Measurements from ENCODE around the gene TDRD12.

The TDRD12 gene

DNA sequence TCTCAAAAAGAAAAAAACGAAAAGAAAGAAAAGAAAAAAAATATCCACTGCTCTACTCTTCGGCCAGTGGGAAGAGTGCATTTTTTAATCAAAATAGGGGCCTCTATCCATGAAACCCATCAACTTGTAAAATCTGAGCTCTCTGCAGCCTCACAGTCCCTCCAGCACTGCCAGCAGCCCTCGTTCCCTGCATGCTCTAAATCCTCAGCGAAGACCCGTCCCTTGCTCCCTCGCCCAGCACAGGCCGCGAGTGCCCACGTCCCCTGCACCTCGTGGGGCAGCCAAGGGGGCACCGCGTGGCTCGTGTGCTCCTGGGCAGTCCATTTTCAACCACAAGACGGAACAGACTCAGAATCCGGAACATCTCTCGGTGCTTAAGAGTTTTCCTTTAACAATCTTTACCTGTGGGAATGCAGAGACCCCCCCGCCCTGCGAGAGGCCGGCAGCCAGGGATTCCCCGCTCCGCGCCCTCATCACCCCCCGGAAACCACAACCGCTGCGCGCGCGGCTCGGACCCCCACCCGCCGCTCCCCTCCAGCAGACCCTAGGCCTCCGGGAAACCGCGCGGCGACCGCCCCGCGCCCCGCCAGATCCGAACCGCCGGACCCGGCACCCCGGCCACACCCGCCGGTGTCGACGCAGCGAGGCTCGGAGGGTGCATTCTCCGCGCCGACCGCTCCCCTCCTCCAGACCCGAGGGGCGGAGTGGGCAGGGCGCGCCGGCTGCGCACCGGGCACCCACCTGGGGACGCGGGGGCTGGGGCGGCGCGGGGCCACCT is 45.2 kb upstream of the TDRD12 start:
- Histone ChIP-seq H3K4me3 (ENCODE audit: low read length) (peak overlapping the region; percentile 95), H3K4me1 (ENCODE audit: low read length) (peaks cover 8% of the 10 kb centered on the region), H3K79me2 (ENCODE audit: low read length) (peaks cover 55% of the 10 kb centered on the region), H3K27ac (ENCODE audit: low read length) (peak overlapping the region; percentile 23), H3K4me2 (ENCODE audit: low read length) (peak overlapping the region; percentile 98), H4K20me1 (ENCODE audit: insufficient read depth, low read length) (peaks cover 38% of the 10 kb centered on the region), H3K36me3 (replicated peaks; ENCODE audit: low read depth, low read length) (peaks cover 2% of the 10 kb centered on the region), H3K9ac (ENCODE audit: low read length) (peak overlapping the region; percentile 86), H3K27me3 (ENCODE audit: low read depth, low read length) (no peaks in the 10 kb centered on the region), H3K9me3 (ENCODE audit: insufficient read depth, low read length) (no peaks in the 10 kb centered on the region), H2AFZ (ENCODE audit: low read depth, low read length) (no peak overlapping the region; the same call in 1 of the 2 replicates)
- TF ChIP-seq, protein P1, sequence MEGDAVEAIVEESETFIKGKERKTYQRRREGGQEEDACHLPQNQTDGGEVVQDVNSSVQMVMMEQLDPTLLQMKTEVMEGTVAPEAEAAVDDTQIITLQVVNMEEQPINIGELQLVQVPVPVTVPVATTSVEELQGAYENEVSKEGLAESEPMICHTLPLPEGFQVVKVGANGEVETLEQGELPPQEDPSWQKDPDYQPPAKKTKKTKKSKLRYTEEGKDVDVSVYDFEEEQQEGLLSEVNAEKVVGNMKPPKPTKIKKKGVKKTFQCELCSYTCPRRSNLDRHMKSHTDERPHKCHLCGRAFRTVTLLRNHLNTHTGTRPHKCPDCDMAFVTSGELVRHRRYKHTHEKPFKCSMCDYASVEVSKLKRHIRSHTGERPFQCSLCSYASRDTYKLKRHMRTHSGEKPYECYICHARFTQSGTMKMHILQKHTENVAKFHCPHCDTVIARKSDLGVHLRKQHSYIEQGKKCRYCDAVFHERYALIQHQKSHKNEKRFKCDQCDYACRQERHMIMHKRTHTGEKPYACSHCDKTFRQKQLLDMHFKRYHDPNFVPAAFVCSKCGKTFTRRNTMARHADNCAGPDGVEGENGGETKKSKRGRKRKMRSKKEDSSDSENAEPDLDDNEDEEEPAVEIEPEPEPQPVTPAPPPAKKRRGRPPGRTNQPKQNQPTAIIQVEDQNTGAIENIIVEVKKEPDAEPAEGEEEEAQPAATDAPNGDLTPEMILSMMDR (IDR thresholded peaks at IDR 0.05; ENCODE audit: low read depth, low read length): no peak
- TF ChIP-seq EZH2phosphoT487 (IDR thresholded peaks at IDR 0.05; ENCODE audit: low read depth): no peak

DNA sequence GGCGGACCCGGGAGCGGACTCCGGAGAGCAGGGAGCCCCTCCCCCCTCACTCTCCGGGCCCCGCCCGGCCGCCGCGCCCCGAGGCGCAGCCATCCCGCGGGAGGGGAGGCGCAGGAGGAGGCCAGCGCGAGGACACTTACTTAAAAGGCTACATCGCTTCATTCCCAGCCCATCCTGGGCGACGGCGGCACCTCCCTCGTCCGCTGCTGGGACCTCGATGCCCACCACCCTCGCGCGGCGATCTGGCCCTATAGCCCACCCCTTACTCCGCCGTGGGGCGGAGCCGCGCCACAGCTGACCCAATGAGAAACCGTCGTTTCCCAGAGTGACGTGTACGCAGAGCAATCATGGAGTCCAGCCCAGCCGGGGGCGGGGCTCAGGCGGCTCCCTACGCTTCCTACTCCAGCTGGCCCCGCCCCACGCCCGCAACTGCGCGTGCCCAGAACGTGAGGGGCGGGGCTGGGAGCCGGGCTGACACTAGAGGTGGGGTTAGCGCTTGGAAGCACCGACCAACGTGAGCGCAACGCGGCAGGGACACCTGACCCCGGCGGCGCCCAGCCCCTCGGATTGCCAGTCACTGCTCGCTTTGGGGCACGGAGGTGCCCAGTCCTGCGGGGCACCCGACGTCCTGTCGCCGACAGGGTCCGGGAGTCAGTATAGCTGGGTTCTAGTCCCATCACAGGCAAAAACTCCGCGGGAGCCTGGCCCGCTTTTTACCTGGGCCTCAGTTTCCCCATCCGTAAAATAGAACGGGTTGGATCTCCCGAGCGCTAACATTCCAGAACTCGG is 44.4 kb upstream of the TDRD12 start, which contains the start of gene ANKRD27:
ANKRD27 (minus strand) TSS at position 250 of the 789 bp plus-strand sequence. CDS start 16,165 bp downstream, outside the sequence.
- Histone ChIP-seq H3K27ac (ENCODE audit: low read length) (peak within 1 kb of the TSS; percentile 23), H4K20me1 (ENCODE audit: insufficient read depth, low read length) (peaks cover 30% of the 10 kb centered on the region)

DNA sequence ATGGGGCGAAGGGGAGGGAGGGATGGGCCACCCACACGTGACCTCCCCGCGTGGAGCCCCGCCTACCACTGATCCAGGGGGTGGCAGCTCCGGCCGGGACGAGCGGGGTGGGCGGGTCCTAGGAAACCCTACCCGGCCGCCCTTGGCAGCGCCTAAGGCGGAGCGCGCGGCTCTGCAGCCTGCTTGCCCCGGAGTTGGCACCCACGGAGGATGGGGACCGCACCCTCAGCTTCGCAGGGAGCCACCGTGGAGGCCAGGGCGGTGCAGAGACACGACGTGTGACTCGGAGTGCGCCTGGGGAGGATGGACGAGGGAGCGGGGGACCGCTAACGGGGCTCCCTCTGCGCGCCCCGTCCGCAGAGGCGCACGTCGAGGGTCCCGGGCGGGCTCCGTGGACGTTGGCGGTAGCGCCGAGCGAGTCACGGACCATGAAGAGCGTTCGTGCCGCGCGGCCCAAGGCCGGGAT is 43.8 kb upstream of the TDRD12 start, which contains the start of gene RGS9BP:
RGS9BP (plus strand) TSS at position 129 of the 466 bp plus-strand sequence. CDS start 416 bp downstream, outside the sequence.
- peak within 1 kb of the TSS; percentile 95 for H3K4me3 ChIP-seq (ENCODE audit: low read length)
- peaks cover 11% of the 10 kb centered on the region for H3K4me1 ChIP-seq (ENCODE audit: low read length)
- no peaks in the 10 kb centered on the region for H3K36me3 ChIP-seq (replicated peaks; ENCODE audit: low read depth, low read length)
- no peaks in the 10 kb centered on the region for H3K9me3 ChIP-seq (ENCODE audit: insufficient read depth, low read length)
- peaks cover 42% of the 10 kb centered on the region for H3K79me2 ChIP-seq (ENCODE audit: low read length)
- H3K9ac ChIP-seq (ENCODE audit: low read length): peak within 1 kb of the TSS; percentile 86
- H3K27me3 ChIP-seq (ENCODE audit: low read depth, low read length): no peaks in the 10 kb centered on the region
- TF ChIP-seq, protein P1 (IDR thresholded peaks at IDR 0.05; ENCODE audit: low read depth, low read length): no peak
- TF ChIP-seq EZH2phosphoT487 (IDR thresholded peaks at IDR 0.05; ENCODE audit: low read depth): no peak
- H3K27ac ChIP-seq (ENCODE audit: low read length): peak within 1 kb of the TSS; percentile 23
- peak within 1 kb of the TSS; percentile 87 for H2AFZ ChIP-seq (ENCODE audit: low read depth, low read length)
- peaks cover 29% of the 10 kb centered on the region for H4K20me1 ChIP-seq (ENCODE audit: insufficient read depth, low read length)
- peak within 1 kb of the TSS; percentile 98 for H3K4me2 ChIP-seq (ENCODE audit: low read length)

More for the DNA sequence above, 44.4 kb upstream of the TDRD12 start, which contains the start of gene ANKRD27:
- H3K36me3 ChIP-seq (replicated peaks; ENCODE audit: low read depth, low read length): no peaks in the 10 kb centered on the region
- peak within 1 kb of the TSS; percentile 95 for H3K4me3 ChIP-seq (ENCODE audit: low read length)
- TF ChIP-seq EZH2phosphoT487 (IDR thresholded peaks at IDR 0.05; ENCODE audit: low read depth): no peak
- TF ChIP-seq, protein P1 (IDR thresholded peaks at IDR 0.05; ENCODE audit: low read depth, low read length): no peak
- H3K79me2 ChIP-seq (ENCODE audit: low read length): peaks cover 48% of the 10 kb centered on the region
- H3K9ac ChIP-seq (ENCODE audit: low read length): peak within 1 kb of the TSS; percentile 86
- H3K4me2 ChIP-seq (ENCODE audit: low read length): peak within 1 kb of the TSS; percentile 98
- H2AFZ ChIP-seq (ENCODE audit: low read depth, low read length): peak within 1 kb of the TSS; percentile 87
- H3K27me3 ChIP-seq (ENCODE audit: low read depth, low read length): no peaks in the 10 kb centered on the region
- no peaks in the 10 kb centered on the region for H3K9me3 ChIP-seq (ENCODE audit: insufficient read depth, low read length)
- H3K4me1 ChIP-seq (ENCODE audit: low read length): peaks cover 11% of the 10 kb centered on the region
